HG03565 (cell line): ENCODE results near the gene TSPAN5.
"Not testable (repeated sequence)": the region's sequence is repeated elsewhere in the genome, so short reads cannot be mapped to it uniquely, and the experiment has no call there.

Source experiments
- ATAC-seq: cut with Tn5 transposase; IDR thresholded peaks from one replicate; pipeline ENCODE4 v1.9.1; 2021; ENCODE audit warnings: mild to moderate bottlenecking, moderate library complexity; ENCODE audit not compliant: unreplicated experiment

Gene TSPAN5

DNA sequence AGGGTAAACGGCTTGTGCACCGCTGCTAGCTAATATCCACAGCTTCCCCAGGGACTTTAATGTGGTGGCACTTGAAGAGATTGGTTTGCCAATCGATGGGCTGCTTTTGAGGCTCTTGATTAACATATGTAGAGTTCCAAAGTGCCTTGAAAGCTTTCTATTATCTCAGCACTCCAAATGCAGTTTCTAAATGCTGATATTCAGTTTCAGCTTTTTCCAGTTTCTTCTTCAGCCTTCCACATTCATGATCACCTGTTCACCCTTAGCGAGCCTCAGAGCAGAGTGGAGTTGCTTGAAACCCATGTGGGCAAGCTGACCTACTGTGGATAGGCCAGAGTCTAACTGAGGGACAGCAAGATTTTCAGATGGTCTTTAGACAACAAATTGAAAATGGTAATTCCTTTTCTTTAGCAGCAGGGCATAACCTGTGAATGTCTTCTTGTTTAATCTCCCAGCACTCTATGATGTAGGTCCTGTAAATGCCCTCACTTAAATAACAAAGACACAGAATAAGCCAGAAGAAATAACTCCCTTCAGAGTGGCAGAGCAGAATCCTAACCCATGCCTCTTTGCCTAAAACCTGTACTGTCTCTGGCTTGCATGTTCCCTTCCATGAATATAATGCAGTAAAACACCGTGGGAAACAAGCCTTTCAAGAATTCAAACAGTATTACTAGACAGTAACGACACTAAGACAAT is 99.8 kb downstream of the TSPAN5 start:
- no peak for ATAC-seq

DNA sequence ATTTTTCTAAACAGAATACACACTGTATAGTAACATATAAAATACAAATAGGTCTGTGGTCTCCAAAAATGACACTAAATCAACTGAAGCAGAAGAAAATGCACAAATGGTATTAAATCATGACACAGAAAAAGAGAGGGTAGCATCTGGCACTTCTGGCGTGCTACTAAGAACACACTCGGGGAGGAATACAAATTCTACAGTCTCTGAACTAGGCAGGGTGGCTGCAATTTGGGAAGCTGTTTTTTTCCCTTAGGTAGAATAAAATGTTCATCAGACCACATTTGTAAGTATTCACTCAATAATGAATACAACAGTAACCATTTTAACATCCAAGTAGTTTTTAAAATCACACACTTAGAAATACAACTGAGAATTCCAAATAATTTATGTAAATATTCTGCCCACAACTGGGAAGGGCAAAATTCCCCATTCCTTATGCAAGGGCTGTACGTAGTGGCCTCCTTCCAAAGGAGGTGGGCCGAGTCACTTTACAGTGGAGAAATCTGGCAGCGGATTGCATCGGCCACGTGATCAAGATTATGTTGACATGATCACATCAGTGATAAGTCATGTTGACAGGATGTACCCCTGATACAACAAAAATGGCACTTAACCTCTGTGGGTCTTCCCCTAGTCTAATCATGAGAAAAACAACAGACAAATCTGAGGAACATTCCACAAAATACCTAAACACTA is 101.1 kb downstream of the TSPAN5 start:
- ATAC-seq: no peak

GRCh38 chr4:98556451-98556850 is 102.0 kb downstream of the TSPAN5 start:
- ATAC-seq: no peak

- ATAC-seq: no peak
Observed at GRCh38 chr4:98555798-98556445, 102.5 kb downstream of the TSPAN5 start.

DNA sequence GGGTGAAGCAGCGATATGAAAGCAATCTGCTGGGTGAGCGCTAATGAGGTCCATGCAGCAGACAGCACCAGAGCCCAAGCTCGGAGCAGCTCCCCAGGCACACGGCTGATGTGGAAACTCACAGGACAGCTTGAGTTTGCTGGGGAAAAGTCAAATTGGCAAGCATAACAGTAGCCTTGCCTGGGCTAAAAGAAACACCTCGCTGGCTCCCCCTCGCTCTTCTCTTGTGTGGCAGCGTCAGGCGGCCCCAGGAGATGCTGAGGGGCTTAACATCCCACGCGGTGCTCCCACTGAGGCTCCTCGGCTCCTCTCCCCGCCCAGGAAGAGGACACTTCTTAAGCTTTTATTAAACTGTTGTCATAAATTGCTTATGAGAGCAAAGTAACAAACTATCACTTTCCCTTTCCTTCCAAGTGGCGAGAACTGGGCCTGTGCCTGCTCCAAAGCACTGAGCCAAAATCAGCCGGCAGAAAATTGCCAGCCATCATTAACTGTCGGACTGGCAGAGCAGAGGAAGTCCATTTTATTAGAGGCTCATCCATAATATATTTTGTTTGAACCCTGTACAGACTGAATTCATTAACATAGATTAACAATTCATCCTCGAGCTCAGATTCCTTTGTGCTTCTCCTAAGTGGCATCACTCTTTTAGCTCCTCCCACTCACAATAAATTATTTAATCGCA is 111.4 kb downstream of the TSPAN5 start:
- no peak for ATAC-seq

GRCh38 chr4:98544818-98545414 is 113.5 kb downstream of the TSPAN5 start:
- ATAC-seq: no peak

- ATAC-seq: no peak
Observed at GRCh38 chr4:98544141-98544817, 114.1 kb downstream of the TSPAN5 start.

DNA sequence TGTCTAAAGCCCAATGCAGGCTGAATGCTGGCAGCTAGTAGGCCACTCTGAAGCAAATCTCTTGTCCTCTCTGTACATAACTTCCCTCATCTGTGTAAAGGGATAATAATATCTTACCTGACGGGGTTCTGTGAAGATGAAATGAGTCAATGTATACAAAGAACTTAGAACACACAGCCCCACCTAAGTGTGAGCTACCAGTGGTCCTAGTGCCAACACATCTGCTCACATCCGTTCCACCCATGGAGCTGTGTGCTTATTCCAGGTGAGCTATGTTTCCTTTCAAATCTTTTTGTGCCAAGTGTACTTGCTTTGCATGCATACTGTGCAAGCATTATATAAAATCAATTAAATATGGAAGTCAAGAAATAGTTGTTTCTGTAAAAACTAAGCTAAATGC is 116.4 kb downstream of the TSPAN5 start:
- ATAC-seq: no peak

- ATAC-seq: no peak
Observed at GRCh38 chr4:98540803-98541202, 117.6 kb downstream of the TSPAN5 start.

GRCh38 chr4:98539741-98540140 is 118.7 kb downstream of the TSPAN5 start:
- ATAC-seq: no peak

DNA sequence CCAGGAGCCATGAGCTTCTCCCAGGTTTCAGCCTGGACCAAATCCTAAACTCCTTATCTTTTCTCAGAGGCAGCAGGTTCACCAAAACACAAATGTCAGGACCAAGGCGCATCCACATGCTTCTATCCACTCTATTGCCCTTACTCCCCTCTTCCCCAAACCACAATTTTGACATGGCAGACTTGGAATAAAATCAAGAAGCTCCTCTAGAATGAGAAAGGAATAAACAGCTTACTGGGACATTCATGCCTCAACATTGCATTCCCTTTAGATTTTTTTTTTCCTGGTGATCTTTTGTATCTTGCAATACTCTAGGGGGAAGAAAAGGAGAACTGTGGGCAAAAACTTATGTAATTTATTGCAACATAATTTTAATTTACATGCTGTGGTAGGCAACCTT is 119.1 kb downstream of the TSPAN5 start:
- no peak for ATAC-seq

GRCh38 chr4:98536631-98537030 is 121.8 kb downstream of the TSPAN5 start:
- ATAC-seq: no peak

GRCh38 chr4:98534146-98534545 is 124.3 kb downstream of the TSPAN5 start:
- not testable (repeated sequence) for ATAC-seq

- ATAC-seq: no peak
Observed at GRCh38 chr4:98530572-98530971, 127.8 kb downstream of the TSPAN5 start.

DNA sequence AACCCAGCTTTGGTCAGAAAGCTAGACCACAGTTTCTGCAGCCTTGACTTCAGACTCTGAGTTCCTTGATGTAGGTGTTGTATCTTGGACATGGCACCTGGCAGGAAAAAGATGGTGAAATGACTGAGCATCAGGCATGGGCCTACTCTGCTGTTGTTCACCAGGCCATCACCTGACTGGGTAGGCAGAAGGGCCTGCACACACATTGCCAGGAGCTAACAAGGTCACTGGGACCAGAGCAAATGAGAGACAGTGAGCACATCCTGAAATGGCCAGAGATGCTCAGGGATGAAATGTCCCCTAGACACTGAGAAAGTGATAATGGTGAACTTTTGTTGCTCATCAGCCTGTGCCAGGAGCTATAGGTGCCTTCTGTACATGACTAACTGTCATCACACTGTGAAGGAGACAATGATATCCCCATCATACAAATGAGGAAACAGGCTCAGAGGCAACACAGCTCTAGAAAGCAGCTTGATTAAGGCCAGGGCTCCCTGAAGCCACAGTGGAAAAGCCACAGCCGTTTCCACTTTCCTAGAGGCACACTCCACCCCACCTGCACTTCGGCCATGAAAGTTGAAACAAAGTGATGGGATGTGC is 128.3 kb downstream of the TSPAN5 start:
- ATAC-seq: no peak

GRCh38 chr4:98528882-98529281 is 129.5 kb downstream of the TSPAN5 start:
- no peak for ATAC-seq

DNA sequence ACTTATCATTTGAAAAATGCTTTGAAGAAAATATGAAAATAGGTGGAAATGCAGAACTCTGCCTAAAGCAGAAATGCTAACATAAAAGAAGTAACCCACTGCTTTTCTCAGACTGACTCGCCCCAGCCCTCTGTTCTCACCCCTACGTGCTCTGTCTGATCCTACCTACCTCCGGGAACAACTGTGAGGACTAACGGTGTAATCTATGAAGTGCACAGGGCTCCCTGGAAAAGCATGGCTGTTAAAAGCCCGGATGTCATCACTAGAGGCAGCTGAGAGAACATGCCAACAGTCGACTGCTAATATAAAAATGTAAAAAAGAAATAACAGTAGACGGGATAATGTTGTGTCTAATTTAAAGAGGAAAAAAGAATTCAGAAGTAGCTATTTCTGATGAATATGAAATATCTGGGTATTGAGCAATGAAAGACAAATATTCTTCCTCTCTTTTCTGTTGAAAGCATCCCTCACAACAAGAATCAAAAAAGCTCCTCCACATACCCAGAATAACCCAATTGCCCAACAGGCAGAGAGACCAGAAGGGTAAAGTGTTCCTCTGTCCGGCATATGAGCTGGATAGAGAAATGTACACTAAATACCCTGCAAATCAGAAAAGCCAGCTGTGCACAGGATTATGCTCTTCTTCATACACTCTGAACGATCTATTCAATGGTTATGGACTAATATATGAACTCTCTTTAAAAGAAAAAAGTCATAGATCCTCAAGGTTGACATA is 130.7 kb downstream of the TSPAN5 start:
- ATAC-seq: no peak

DNA sequence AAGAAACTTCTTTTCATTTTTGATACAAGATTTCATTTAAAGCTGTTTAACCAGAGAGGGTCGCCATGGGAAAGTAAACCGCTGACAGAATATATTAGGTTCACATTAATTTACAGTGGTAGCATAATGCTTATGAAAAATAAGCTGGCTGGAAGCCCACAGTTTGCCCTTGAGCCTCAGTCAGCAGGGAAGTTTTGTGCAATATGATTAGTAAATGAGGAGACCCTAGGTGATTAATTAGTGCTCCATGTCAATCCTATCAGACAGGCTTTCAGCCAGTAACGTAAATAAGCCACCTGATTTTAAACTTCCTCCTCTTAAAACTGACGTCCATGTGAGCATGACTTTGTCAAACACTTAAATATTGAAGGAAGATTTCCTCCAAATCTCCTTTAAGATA is 134.2 kb downstream of the TSPAN5 start:
- no peak for ATAC-seq

GRCh38 chr4:98522636-98523395 is 135.6 kb downstream of the TSPAN5 start:
- no peak for ATAC-seq
